ENCODE data around the gene PGLYRP4.

The PGLYRP4 gene

GRCh38 chr1:153384958-153385580, 36.4 kb upstream of the PGLYRP4 start:
- no peak for DNase-seq
- in situ Hi-C loops (cut with HindIII; ENCODE audit: low pct_ligation_motif_present, low pct_unique_long_range_greater_than_20kb, low sequenced_read_pairs), result no loop called here

GRCh38 chr1:153380711-153381110, 32.1 kb upstream of the PGLYRP4 start:
- no peak for DNase-seq
- in situ Hi-C loops (cut with HindIII; ENCODE audit: low pct_ligation_motif_present, low pct_unique_long_range_greater_than_20kb, low sequenced_read_pairs), result no loop called here

- in situ Hi-C loops (cut with HindIII; ENCODE audit: low pct_ligation_motif_present, low pct_unique_long_range_greater_than_20kb, low sequenced_read_pairs), result no loop called here
- DNase-seq, result no peak
Observed at GRCh38 chr1:153379591-153379990, 30.9 kb upstream of the PGLYRP4 start.

GRCh38 chr1:153375511-153375910, 26.9 kb upstream of the PGLYRP4 start, which contains the start of gene S100A12:
TSS of gene S100A12 (minus strand) at chr1:153375621. CDS start at chr1:153374592, 1,029 bp downstream.
- in situ Hi-C loops (cut with HindIII; ENCODE audit: low pct_ligation_motif_present, low pct_unique_long_range_greater_than_20kb, low sequenced_read_pairs), result no loop called here
- DNase-seq, result peak; percentile 92

GRCh38 chr1:153374071-153374470, 25.4 kb upstream of the PGLYRP4 start:
- in situ Hi-C loops (cut with HindIII; ENCODE audit: low pct_ligation_motif_present, low pct_unique_long_range_greater_than_20kb, low sequenced_read_pairs), result no loop called here

GRCh38 chr1:153372571-153372970, 23.9 kb upstream of the PGLYRP4 start:
- no peak for DNase-seq
- in situ Hi-C loops (cut with HindIII; ENCODE audit: low pct_ligation_motif_present, low pct_unique_long_range_greater_than_20kb, low sequenced_read_pairs), result no loop called here

More at GRCh38 chr1:153374071-153374470, 25.4 kb upstream of the PGLYRP4 start:
- no peak for DNase-seq

- no peak for DNase-seq
- in situ Hi-C loops (cut with HindIII; ENCODE audit: low pct_ligation_motif_present, low pct_unique_long_range_greater_than_20kb, low sequenced_read_pairs), result no loop called here
Observed at GRCh38 chr1:153371231-153371630, 22.6 kb upstream of the PGLYRP4 start.

GRCh38 chr1:153370146-153370545, 21.5 kb upstream of the PGLYRP4 start:
- in situ Hi-C loops (cut with HindIII; ENCODE audit: low pct_ligation_motif_present, low pct_unique_long_range_greater_than_20kb, low sequenced_read_pairs), result no loop called here
- DNase-seq, result no peak

GRCh38 chr1:153368495-153368894, 19.9 kb upstream of the PGLYRP4 start:
- in situ Hi-C loops (cut with HindIII; ENCODE audit: low pct_ligation_motif_present, low pct_unique_long_range_greater_than_20kb, low sequenced_read_pairs), result no loop called here
- no peak for DNase-seq

GRCh38 chr1:153367090-153367489, 18.4 kb upstream of the PGLYRP4 start:
- DNase-seq, result no peak
- in situ Hi-C loops (cut with HindIII; ENCODE audit: low pct_ligation_motif_present, low pct_unique_long_range_greater_than_20kb, low sequenced_read_pairs), result no loop called here

GRCh38 chr1:153366261-153366660, 17.6 kb upstream of the PGLYRP4 start:
- no peak for DNase-seq
- in situ Hi-C loops (cut with HindIII; ENCODE audit: low pct_ligation_motif_present, low pct_unique_long_range_greater_than_20kb, low sequenced_read_pairs), result no loop called here

GRCh38 chr1:153365696-153366095, 17.1 kb upstream of the PGLYRP4 start:
- DNase-seq, result no peak
- in situ Hi-C loops (cut with HindIII; ENCODE audit: low pct_ligation_motif_present, low pct_unique_long_range_greater_than_20kb, low sequenced_read_pairs), result no loop called here

- DNase-seq, result no peak
- in situ Hi-C loops (cut with HindIII; ENCODE audit: low pct_ligation_motif_present, low pct_unique_long_range_greater_than_20kb, low sequenced_read_pairs), result no loop called here
Observed at GRCh38 chr1:153364766-153365666, 16.4 kb upstream of the PGLYRP4 start.

- in situ Hi-C loops (cut with HindIII; ENCODE audit: low pct_ligation_motif_present, low pct_unique_long_range_greater_than_20kb, low sequenced_read_pairs), result no loop called here
- no peak for DNase-seq
Observed at GRCh38 chr1:153364156-153364555, 15.5 kb upstream of the PGLYRP4 start.

- no peak for DNase-seq
- in situ Hi-C loops (cut with HindIII; ENCODE audit: low pct_ligation_motif_present, low pct_unique_long_range_greater_than_20kb, low sequenced_read_pairs), result no loop called here
Observed at GRCh38 chr1:153363641-153364040, 15.0 kb upstream of the PGLYRP4 start.

- no peak for DNase-seq
- in situ Hi-C loops (cut with HindIII; ENCODE audit: low pct_ligation_motif_present, low pct_unique_long_range_greater_than_20kb, low sequenced_read_pairs), result no loop called here
Observed at GRCh38 chr1:153362187-153362775, 13.6 kb upstream of the PGLYRP4 start.

GRCh38 chr1:153361480-153362109, 13.0 kb upstream of the PGLYRP4 start:
- DNase-seq, result no peak
- in situ Hi-C loops (cut with HindIII; ENCODE audit: low pct_ligation_motif_present, low pct_unique_long_range_greater_than_20kb, low sequenced_read_pairs), result no loop called here

GRCh38 chr1:153360592-153361479, 12.2 kb upstream of the PGLYRP4 start:
- in situ Hi-C loops (cut with HindIII; ENCODE audit: low pct_ligation_motif_present, low pct_unique_long_range_greater_than_20kb, low sequenced_read_pairs), result no loop called here
- no peak for DNase-seq

Data from ACHN (cell line).